ENCODE results near the gene ST6GALNAC1. TPM values are rescaled to one million over a fixed set of nuclear protein-coding genes. Genes with fewer than 3 reads are reported as not detected.

The ST6GALNAC1 gene
- total and polyA plus RNA-seq, 2 of the 13 experiments (the other 11 are each of a cell fraction or from before 2014, with no cell fraction given) = not detected

GRCh38 chr17:76671123-76671911 lies 27.8 kb upstream of the ST6GALNAC1 start (continued):
- TF ChIP-seq KLF15 (CRISPR knock-in tag; IDR thresholded peaks at IDR 0.05; ENCODE audit: borderline replicate concordance) (0 out of 2 replicates have a peak, but pooled peaks have one; percentile 34), ZNF703 (CRISPR knock-in tag; IDR thresholded peaks at IDR 0.05; ENCODE audit: borderline replicate concordance) (peak; percentile 34; the same call in 1 of the 2 replicates), FIP1L1 (IDR thresholded peaks at IDR 0.05; ENCODE audit: borderline replicate concordance, insufficient read depth, low read depth, low read length) (no peak), RFX3 (CRISPR knock-in tag; IDR thresholded peaks at IDR 0.05) (no peak), ZFP41 (CRISPR knock-in tag; IDR thresholded peaks at IDR 0.05; ENCODE audit: borderline replicate concordance) (peak; percentile 79; the same call in 1 of the 2 replicates), ATF5 (CRISPR knock-in tag; IDR thresholded peaks at IDR 0.05; ENCODE audit: low read depth) (no peak), ZNF589 (CRISPR knock-in tag; conservative IDR thresholded peaks at IDR 0.05) (0 out of 2 replicates have a peak, but pooled peaks have one; percentile 64), ZNF546 (CRISPR knock-in tag; conservative IDR thresholded peaks at IDR 0.05) (no peak), EED (CRISPR knock-in tag; IDR thresholded peaks at IDR 0.05) (no peak; the same call in none of the 2 replicates), HMG20A (CRISPR knock-in tag; IDR thresholded peaks at IDR 0.05; ENCODE audit: borderline replicate concordance) (0 out of 2 replicates have a peak, but pooled peaks have one; percentile 61), ZNF607 (CRISPR knock-in tag; IDR thresholded peaks at IDR 0.05; ENCODE audit: borderline replicate concordance) (peak; percentile 70; the same call in 1 of the 2 replicates), TBX3 (IDR thresholded peaks at IDR 0.05; ENCODE audit: borderline replicate concordance) (peak; percentile 49; the same call in 1 of the 2 replicates), MATR3 (CRISPR knock-in tag; IDR thresholded peaks at IDR 0.05) (peak; percentile 68; the same call in 1 of the 2 replicates), ZNF280B (CRISPR knock-in tag; IDR thresholded peaks at IDR 0.05; ENCODE audit: borderline replicate concordance) (peak; percentile 99), ARHGAP35 (CRISPR knock-in tag; IDR thresholded peaks at IDR 0.05; ENCODE audit: borderline replicate concordance) (peak; percentile 89), MYPOP (CRISPR knock-in tag; IDR thresholded peaks at IDR 0.05) (peak; percentile 82), MBD4 (IDR thresholded peaks at IDR 0.05; ENCODE audit: borderline replicate concordance, low read length) (no peak), RNF2 (conservative IDR thresholded peaks at IDR 0.05; ENCODE audit: low read depth) (peak; percentile 52; the same call in 1 of the 2 replicates), ZNF737 (CRISPR knock-in tag; IDR thresholded peaks at IDR 0.05; ENCODE audit: borderline replicate concordance) (0 out of 2 replicates have a peak, but pooled peaks have one; percentile 55)
- TF ChIP-seq, protein P1, sequence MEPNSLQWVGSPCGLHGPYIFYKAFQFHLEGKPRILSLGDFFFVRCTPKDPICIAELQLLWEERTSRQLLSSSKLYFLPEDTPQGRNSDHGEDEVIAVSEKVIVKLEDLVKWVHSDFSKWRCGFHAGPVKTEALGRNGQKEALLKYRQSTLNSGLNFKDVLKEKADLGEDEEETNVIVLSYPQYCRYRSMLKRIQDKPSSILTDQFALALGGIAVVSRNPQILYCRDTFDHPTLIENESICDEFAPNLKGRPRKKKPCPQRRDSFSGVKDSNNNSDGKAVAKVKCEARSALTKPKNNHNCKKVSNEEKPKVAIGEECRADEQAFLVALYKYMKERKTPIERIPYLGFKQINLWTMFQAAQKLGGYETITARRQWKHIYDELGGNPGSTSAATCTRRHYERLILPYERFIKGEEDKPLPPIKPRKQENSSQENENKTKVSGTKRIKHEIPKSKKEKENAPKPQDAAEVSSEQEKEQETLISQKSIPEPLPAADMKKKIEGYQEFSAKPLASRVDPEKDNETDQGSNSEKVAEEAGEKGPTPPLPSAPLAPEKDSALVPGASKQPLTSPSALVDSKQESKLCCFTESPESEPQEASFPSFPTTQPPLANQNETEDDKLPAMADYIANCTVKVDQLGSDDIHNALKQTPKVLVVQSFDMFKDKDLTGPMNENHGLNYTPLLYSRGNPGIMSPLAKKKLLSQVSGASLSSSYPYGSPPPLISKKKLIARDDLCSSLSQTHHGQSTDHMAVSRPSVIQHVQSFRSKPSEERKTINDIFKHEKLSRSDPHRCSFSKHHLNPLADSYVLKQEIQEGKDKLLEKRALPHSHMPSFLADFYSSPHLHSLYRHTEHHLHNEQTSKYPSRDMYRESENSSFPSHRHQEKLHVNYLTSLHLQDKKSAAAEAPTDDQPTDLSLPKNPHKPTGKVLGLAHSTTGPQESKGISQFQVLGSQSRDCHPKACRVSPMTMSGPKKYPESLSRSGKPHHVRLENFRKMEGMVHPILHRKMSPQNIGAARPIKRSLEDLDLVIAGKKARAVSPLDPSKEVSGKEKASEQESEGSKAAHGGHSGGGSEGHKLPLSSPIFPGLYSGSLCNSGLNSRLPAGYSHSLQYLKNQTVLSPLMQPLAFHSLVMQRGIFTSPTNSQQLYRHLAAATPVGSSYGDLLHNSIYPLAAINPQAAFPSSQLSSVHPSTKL (CRISPR knock-in tag; IDR thresholded peaks at IDR 0.05) = peak; percentile 20

Measured in HepG2 (cell line).